Measurements from ENCODE around the gene EGFR.

The EGFR gene

DNA sequence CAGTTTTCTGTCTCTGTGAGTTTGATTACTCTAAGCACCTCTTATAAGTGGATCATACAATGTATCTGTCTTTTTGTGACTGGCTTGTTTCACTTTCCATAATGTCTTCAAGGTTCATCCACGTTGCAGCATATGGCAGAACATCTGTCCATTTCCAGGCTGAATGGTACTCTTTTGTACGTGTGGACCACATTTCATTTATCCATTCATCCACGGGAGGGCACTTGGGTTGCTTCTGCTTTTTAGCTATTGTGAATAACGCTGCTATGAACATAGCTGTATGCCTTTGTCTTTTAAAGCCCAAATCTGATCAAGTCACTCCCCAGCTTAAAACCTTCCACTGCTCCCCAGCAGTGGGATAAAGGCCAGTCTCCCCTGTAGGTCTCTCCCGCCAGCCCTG, 31.5 kb downstream of the EGFR start:
- H3K27me3 ChIP-seq = no peaks in the 10 kb centered on the region
- no peak overlapping the region for H3K4me3 ChIP-seq
- no peaks in the 10 kb centered on the region for H3K36me3 ChIP-seq
- no peak overlapping the region for H3K4me2 ChIP-seq
- no peak overlapping the region for H3K9ac ChIP-seq
- no peak overlapping the region for H3K27ac ChIP-seq
- no peaks in the 10 kb centered on the region for H3K4me1 ChIP-seq
- no peaks in the 10 kb centered on the region for H3K9me3 ChIP-seq
- H4K20me1 ChIP-seq = no peaks in the 10 kb centered on the region
- TF ChIP-seq Cebpa-rat (IDR thresholded peaks at IDR 0.05) = no peak

DNA sequence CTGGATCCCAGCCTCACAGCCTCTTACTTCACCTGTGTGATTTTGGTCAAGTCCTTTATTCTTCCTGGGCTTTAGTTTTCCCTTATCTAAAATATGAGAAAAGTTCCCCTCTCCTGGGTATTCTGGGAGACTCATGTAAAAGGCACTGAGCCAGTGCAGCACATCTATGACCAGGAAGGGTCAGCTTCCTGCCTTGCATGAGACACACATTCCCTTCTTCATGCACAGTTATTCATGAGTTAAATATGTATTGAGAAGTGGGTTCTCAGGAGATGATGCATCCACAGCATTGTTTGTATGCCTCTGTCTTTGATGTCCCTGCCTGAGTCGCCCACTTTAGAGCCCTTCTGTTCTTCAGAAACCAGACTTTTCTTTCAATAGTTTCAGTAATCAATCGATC, 33.3 kb downstream of the EGFR start:
- no peak for TF ChIP-seq Cebpa-rat (IDR thresholded peaks at IDR 0.05)

DNA sequence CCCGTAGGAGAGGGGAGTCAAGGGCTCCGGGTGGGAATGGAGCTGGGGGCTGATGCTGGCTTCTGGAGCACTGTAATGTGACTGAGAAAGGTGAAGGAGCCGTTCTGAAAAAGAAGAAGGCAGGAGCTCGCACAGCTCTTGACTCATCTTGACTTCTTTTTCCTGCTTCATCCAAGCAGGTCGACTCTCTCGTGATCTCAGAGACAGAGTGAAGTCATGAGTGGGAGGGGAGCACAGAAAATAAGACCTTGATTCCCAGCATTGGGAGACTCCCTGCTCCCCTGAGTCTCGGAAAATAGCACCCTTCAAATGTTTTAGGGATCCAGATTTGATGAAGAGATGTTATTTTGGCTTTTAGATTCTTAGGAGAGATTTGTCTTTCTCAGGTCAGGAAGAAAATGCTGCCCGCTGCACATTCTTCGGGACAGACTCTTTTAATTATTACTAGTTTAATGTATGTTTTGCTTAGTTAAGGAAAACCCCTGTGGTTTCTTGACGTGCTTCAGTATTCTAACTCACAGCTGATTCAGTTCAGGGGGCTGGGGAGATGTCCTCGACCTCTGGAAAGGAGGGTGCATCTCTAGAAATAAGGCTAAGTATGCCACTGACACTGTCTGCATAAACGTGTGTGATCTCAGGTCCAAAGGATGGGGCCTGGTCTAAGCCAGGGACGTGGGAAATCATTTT, 34.1 kb downstream of the EGFR start:
- H3K27ac ChIP-seq = no peak overlapping the region
- no peaks in the 10 kb centered on the region for H4K20me1 ChIP-seq
- TF ChIP-seq Cebpa-rat (IDR thresholded peaks at IDR 0.05) = no peak
- H3K9me3 ChIP-seq = no peaks in the 10 kb centered on the region
- no peak overlapping the region for H3K4me3 ChIP-seq
- no peaks in the 10 kb centered on the region for H3K27me3 ChIP-seq
- H3K4me2 ChIP-seq = no peak overlapping the region
- no peaks in the 10 kb centered on the region for H3K36me3 ChIP-seq
- no peak overlapping the region for H3K9ac ChIP-seq
- no peaks in the 10 kb centered on the region for H3K4me1 ChIP-seq

More for the DNA sequence above, 33.3 kb downstream of the EGFR start:
- Histone ChIP-seq H4K20me1 (no peaks in the 10 kb centered on the region), H3K4me3 (no peak overlapping the region), H3K27ac (no peak overlapping the region), H3K9ac (no peak overlapping the region), H3K4me2 (no peak overlapping the region), H3K36me3 (no peaks in the 10 kb centered on the region), H3K27me3 (no peaks in the 10 kb centered on the region), H3K4me1 (no peaks in the 10 kb centered on the region), H3K9me3 (no peaks in the 10 kb centered on the region)

DNA sequence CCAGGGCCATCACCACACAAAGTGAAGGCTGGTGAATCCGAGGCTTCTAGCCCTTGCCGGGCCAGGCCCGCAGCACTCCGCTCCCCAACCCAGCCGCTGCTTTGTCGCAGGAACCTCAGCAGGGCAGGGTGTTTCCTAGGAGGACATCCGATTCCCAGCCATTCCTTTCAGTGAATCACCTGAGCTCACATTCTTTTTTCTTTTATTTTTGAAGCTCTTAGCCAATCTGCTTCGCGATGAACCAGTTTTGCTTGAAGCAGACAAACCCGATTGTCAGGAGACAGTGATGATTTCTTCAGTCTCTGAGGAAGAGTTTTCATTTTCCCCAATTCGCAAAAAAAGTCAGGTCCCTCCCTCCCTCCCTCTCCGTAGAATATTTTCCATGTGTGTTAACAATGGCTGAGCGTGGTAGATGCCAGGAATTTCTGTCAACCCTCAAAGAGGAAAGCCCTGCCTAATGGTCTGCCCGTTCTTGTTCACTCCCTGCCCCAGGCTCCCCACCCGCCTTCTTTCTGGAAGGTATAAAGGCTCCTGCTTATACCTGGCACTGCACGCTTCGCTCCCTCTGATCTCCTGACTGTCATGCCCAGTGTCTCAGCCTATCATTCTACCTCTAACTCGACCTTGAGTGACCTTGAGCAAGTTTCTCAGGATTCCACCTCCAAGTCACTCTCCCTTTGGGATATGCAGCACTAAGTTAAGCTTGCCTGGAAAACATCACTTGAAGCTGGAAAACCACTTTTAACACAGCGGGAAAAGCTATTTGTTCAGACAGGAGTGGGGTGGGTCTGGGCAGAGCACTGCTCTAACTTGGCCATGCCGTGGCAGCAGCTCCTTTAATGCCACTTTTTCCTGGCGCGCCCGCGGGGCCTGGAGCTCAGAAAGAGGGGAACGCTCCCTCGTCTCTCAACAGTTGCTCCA, 35.1 kb downstream of the EGFR start:
- Histone ChIP-seq H3K4me3 (no peak overlapping the region), H3K36me3 (no peaks in the 10 kb centered on the region), H3K9ac (no peak overlapping the region), H4K20me1 (no peaks in the 10 kb centered on the region), H3K27me3 (no peaks in the 10 kb centered on the region), H3K9me3 (no peaks in the 10 kb centered on the region), H3K4me2 (no peak overlapping the region), H3K27ac (no peak overlapping the region), H3K4me1 (no peaks in the 10 kb centered on the region)
- TF ChIP-seq Cebpa-rat (IDR thresholded peaks at IDR 0.05) = no peak

DNA sequence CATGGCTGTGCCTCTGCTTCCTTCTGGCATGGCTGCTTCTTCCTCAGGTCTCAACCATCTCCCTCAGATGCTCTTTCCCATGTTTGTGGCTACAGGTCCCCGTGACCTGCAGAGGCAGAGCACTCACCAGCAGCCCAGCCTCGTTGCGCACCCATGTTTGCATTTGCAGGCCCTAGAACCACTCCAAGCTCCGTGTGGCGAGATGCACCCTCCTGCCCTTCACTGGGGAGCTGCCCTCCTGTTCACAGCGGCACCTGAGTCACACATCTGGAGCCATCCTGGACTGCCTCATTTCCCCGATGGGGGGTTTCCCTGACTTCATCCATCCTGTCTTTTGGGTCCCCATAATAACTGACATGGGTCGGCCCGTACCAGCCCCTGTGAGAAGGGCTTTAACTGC, 35.9 kb downstream of the EGFR start:
- no peaks in the 10 kb centered on the region for H3K4me1 ChIP-seq
- no peaks in the 10 kb centered on the region for H4K20me1 ChIP-seq
- no peak overlapping the region for H3K9ac ChIP-seq
- no peak overlapping the region for H3K4me2 ChIP-seq
- no peaks in the 10 kb centered on the region for H3K9me3 ChIP-seq
- H3K27me3 ChIP-seq = no peaks in the 10 kb centered on the region
- no peak for TF ChIP-seq Cebpa-rat (IDR thresholded peaks at IDR 0.05)
- H3K27ac ChIP-seq = no peak overlapping the region
- H3K4me3 ChIP-seq = no peak overlapping the region
- H3K36me3 ChIP-seq = no peaks in the 10 kb centered on the region

DNA sequence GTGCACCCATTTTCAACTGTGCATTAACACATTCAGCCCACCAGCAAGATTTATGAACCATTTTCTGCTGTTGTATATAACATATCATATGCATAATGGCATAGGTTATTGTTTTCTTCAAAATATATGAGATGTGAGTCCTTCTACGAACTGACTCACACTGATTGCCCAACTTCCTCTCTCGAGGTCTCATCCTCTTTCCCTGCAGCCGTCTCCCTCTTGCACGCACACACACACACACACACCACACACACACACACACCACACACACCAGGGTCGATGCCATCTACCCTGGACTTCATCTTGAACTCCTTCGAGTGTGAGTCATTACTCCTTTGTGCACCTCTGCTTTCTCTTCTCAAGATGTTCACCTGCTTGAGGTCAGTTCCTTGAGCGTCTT, 36.7 kb downstream of the EGFR start:
- Histone ChIP-seq H3K4me2 (no peak overlapping the region), H3K27ac (no peak overlapping the region), H3K4me1 (no peaks in the 10 kb centered on the region), H3K36me3 (no peaks in the 10 kb centered on the region), H3K9ac (no peak overlapping the region), H3K9me3 (no peaks in the 10 kb centered on the region), H4K20me1 (no peaks in the 10 kb centered on the region), H3K4me3 (no peak overlapping the region), H3K27me3 (no peaks in the 10 kb centered on the region)
- TF ChIP-seq Cebpa-rat (IDR thresholded peaks at IDR 0.05) = no peak

DNA sequence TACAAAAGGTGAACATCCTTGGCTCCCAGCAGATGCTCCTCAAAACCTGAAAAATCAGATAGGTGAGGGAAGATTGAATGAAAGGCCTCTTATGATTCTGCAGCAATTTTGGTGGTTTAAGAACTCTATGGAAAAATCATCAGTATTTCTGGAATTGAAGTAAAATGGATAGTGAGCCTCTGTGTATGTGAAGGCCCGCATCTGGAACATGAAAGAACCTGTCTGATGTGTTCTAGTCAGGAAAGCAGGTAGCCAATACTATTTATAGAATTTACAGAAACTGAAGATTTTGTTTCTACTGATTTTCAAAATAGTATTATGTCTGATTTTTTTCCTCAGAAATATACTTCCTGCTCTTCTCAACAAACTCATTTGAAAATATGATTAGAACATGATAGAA, 37.3 kb downstream of the EGFR start:
- TF ChIP-seq Cebpa-rat (IDR thresholded peaks at IDR 0.05) = no peak

DNA sequence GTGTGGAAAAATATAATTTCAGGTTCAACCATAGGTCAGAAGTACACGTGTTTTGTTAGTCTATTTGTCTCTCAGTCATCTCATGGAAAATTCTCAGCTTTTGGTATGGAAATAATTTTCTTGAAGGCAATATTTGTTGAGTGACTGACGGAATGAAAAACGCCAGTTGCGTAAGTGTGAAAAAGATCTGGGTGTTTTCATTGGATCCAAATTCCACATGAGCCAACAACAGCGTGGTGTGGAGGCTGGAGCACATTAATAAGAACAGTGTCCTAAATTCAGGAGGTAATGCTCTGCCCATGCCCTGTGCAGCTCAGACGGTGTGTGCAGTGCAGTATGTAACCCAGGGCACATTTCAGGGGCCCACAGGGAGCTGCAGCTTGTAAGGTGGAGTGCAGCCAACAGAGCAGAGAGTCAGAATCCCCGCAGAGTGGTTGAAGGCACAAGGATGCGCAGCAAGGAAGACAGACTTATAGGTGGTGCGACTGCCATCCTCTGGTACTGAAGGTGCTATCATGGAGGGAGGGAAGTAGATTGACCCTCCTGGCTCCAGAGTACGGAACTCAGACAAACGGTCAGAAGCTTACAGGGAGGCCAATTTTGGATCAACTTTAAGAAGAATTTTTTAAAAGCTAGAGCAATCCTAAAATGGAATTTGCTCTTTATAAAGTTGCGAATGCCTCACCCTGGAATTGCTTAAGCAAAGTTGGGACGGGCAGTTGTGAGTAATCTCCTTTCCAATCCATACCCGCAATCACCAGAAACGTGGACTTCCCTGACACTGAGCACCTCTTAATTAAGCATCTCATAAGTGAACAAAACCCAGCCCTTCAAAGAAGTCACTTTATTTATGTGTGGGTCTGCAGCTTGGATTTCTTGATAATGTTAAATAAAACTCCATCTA, 38.0 kb downstream of the EGFR start:
- H3K27ac ChIP-seq = no peak overlapping the region
- H3K9ac ChIP-seq = no peak overlapping the region

More for the DNA sequence above, 37.3 kb downstream of the EGFR start:
- Histone ChIP-seq H3K27ac (no peak overlapping the region), H3K9me3 (no peaks in the 10 kb centered on the region), H3K4me1 (no peaks in the 10 kb centered on the region), H3K4me2 (no peak overlapping the region), H4K20me1 (no peaks in the 10 kb centered on the region), H3K4me3 (no peak overlapping the region), H3K9ac (no peak overlapping the region), H3K36me3 (no peaks in the 10 kb centered on the region), H3K27me3 (no peaks in the 10 kb centered on the region)

DNA sequence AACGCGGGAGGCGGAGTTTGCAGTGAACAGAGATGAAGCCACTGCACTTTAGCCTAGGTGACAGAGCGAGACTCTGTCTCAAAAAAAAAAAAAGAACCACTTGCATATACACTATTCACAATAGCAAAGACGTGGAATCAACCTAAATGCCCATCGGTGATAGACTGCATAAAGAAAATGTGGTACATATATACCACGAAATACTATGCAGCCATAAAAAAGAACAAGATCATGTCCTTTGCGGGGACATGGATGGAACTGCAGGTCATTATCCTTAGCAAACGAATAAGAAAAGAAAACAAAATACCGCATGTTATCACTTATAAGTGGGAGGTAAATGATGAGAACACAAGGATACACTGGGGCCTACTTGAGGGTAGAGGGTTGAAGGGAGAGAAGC, 39.5 kb downstream of the EGFR start:
- Histone ChIP-seq H3K4me1 (no peaks in the 10 kb centered on the region), H3K4me3 (no peak overlapping the region)

More for the DNA sequence above, 38.0 kb downstream of the EGFR start:
- TF ChIP-seq Cebpa-rat (IDR thresholded peaks at IDR 0.05) = no peak
- Histone ChIP-seq H4K20me1 (no peaks in the 10 kb centered on the region), H3K36me3 (no peaks in the 10 kb centered on the region), H3K4me2 (no peak overlapping the region), H3K9me3 (no peaks in the 10 kb centered on the region), H3K4me3 (no peak overlapping the region), H3K4me1 (no peaks in the 10 kb centered on the region), H3K27me3 (no peaks in the 10 kb centered on the region)

More for the DNA sequence above, 39.5 kb downstream of the EGFR start:
- Histone ChIP-seq H3K9me3 (no peaks in the 10 kb centered on the region), H3K9ac (no peak overlapping the region), H3K27ac (no peak overlapping the region), H3K4me2 (no peak overlapping the region), H3K27me3 (no peaks in the 10 kb centered on the region), H3K36me3 (no peaks in the 10 kb centered on the region), H4K20me1 (no peaks in the 10 kb centered on the region)
- TF ChIP-seq Cebpa-rat (IDR thresholded peaks at IDR 0.05) = no peak

Data from BLaER1 (cell line).